GM03348 (cell line): ENCODE measurements around the gene ELAVL1.

Source experiments
- DNase-seq: peaks from one replicate; pipeline ENCODE4 v3.0.0; 2012; ENCODE audit warnings: low spot score

The ELAVL1 gene

GRCh38 chr19:7909471-7910067 lies 95.9 kb downstream of the ELAVL1 start:
- DNase-seq = no peak

- no peak for DNase-seq
Measured at GRCh38 chr19:7908742-7909461, 96.5 kb downstream of the ELAVL1 start.
